HepG2 (cell line): ENCODE data around the gene EXTL1.

Experiments used
- GLI4 ChIP-seq: sonication (generic); formaldehyde crosslinking; IDR thresholded peaks from 2 replicates; pipeline ENCODE4 v1.5.1; 2020; ENCODE audit warnings: missing genetic modification reagents, mild to moderate bottlenecking, moderate library complexity, borderline replicate concordance
- NCOA1 ChIP-seq: sonication (generic); formaldehyde crosslinking; IDR thresholded peaks from 2 replicates; pipeline ENCODE4 v1.9.0; 2021; ENCODE audit warnings: missing genetic modification reagents
- PHF8 ChIP-seq: sonication (generic); formaldehyde crosslinking; IDR thresholded peaks from 2 replicates; pipeline ENCODE4 v1.5.0; 2020; ENCODE audit warnings: missing genetic modification reagents
- ZBTB14 ChIP-seq: sonication (generic); formaldehyde crosslinking; IDR thresholded peaks from 2 replicates; pipeline ENCODE4 v1.4.0; 2020; ENCODE audit warnings: missing genetic modification reagents
- ZNF12 ChIP-seq: sonication (generic); formaldehyde crosslinking; IDR thresholded peaks from 2 replicates; pipeline ENCODE4 v1.5.0; 2020; ENCODE audit warnings: missing genetic modification reagents
- TF ChIP-seq, protein P1 (sequence below): IDR thresholded peaks from 2 replicates; pipeline ENCODE4 v1.6.1; 2012; ENCODE audit warnings: inconsistent platforms

DNA sequence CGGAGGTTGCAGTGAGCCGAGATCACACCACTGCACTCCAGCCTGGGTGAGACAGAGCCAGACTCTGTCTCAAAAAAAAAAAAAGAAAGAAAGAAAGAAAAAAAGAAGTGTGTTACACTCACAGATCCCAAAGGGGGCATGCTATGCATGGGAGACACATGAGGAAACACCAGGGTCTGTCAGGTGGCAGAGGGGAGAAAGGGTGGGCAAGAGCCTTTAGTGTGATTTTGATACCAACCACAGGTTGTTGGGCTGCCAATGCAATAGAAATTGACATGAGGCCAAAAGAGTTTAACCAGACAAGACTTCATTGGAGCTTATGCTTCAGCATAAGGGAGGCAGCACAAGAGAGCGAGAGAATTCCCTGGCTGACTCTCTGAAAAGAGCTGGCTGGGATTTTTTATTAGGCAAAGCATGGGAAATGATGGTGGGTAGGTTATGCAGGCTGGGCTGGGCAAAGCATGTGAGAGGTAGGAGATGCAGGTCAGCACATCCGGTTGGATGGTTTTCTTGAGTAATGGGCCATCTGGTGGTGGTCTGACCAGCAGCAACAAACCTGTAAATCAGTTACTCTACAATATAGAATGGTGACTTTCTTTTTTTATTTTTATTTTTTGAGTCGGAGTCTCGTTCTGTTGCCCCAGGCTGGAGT lies 11.7 kb upstream of the EXTL1 start:
- no peak for TF ChIP-seq ZBTB14 (CRISPR knock-in tag)
- TF ChIP-seq ZNF12 (CRISPR knock-in tag), result no peak
- TF ChIP-seq, protein P1, sequence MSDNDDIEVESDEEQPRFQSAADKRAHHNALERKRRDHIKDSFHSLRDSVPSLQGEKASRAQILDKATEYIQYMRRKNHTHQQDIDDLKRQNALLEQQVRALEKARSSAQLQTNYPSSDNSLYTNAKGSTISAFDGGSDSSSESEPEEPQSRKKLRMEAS, result no peak
- no peak for TF ChIP-seq PHF8 (CRISPR knock-in tag)
- TF ChIP-seq NCOA1 (CRISPR knock-in tag), result no peak
- no peak for TF ChIP-seq GLI4 (CRISPR knock-in tag)
